Thyroid gland (tissue), 4 donors: ENCODE data around the gene FGD6.

ENCODE experiments used
- CTCF ChIP-seq, 6 experiments: fragments of 200-600 bp in 3 of 6; fragments of 450-650 bp in 3 of 6; sonication (generic) in 3 of 6; IDR thresholded peaks; one replicate each; pipeline ENCODE4 v1.5.1; 2016 to 2019; ENCODE audit warnings: antibody characterized with exemption in 6 of 6, mild to moderate bottlenecking in 2 of 6, inconsistent platforms in 1 of 6, moderate library complexity in 1 of 6
- POLR2A ChIP-seq, 2 donors: fragments of 450-650 bp; IDR thresholded peaks; one replicate each; pipeline ENCODE4 v1.6.1; 2017; ENCODE audit warnings: antibody characterized with exemption in 2 of 2, mild to moderate bottlenecking in 2 of 2, moderate library complexity in 1 of 2

GRCh38 chr12:95146769-95147168, 70.5 kb downstream of the FGD6 start:
- TF ChIP-seq CTCF (IDR thresholded peaks at IDR 0.05) (no peak), POLR2A (IDR thresholded peaks at IDR 0.05) (no peak)
